Heart left ventricle (tissue), 16 donors: ENCODE measurements around the gene DDX42. TPM values are rescaled to one million over a fixed set of nuclear protein-coding genes. Genes with fewer than 3 reads are reported as not detected.
A peak's percentile ranks its signal among the peaks of the same experiment; 100 is the strongest.

Experiments used
- ATAC-seq, 4 donors: fragments of 200-7000 bp; cut with Tn5 transposase; one replicate each; pipeline ENCODE4 v1.9.1; 2020 to 2022; ENCODE audit warnings: moderate library complexity in 4 of 4, mild to moderate bottlenecking in 3 of 4, moderate number of reproducible peaks in 1 of 4
- DNase-seq, 5 donors: peaks; one replicate each; pipeline ENCODE4 v3.0.0-alpha.2; 2020
- H3K27ac ChIP-seq, 12 donors: fragments of 200-600 bp; sonication (generic) in 4 of 12; one replicate each; pipeline versions ENCODE4 v1.5.0 to v1.8.0; 2016 to 2022; ENCODE audit warnings: mild to moderate bottlenecking in 2 of 12
- H3K27me3 ChIP-seq, 9 donors: fragments of 200-600 bp; sonication (generic) in 2 of 9; one replicate each; pipeline versions ENCODE4 v1.5.1 to v1.8.0; 2016 to 2022; ENCODE audit warnings: mild to moderate bottlenecking in 3 of 9
- H3K36me3 ChIP-seq, 9 donors: fragments of 200-600 bp; sonication (generic) in 2 of 9; one replicate each; pipeline versions ENCODE4 v1.5.0 to v1.8.0; 2018 to 2022; ENCODE audit warnings: mild to moderate bottlenecking in 2 of 9
- H3K4me1 ChIP-seq, 12 donors: fragments of 200-600 bp; sonication (generic) in 4 of 12; one replicate each; pipeline versions ENCODE4 v1.5.0 to v1.8.0; 2016 to 2022; ENCODE audit warnings: mild to moderate bottlenecking in 3 of 12
- H3K4me3 ChIP-seq, 12 donors: fragments of 200-600 bp; sonication (generic) in 4 of 12; one replicate each; pipeline versions ENCODE4 v1.5.0 to v1.8.0; 2017 to 2022; ENCODE audit warnings: mild to moderate bottlenecking in 9 of 12, moderate library complexity in 4 of 12
- H3K9me3 ChIP-seq, 12 donors: fragments of 200-600 bp; sonication (generic) in 4 of 12; one replicate each; pipeline versions ENCODE4 v1.5.0 to v1.8.0; 2016 to 2022; ENCODE audit warnings: mild to moderate bottlenecking in 1 of 12
- POLR2A ChIP-seq, 2 donors: fragments of 450-650 bp; IDR thresholded peaks; one replicate each; pipeline ENCODE4 v1.6.1; 2017; ENCODE audit warnings: antibody characterized with exemption in 2 of 2, mild to moderate bottlenecking in 2 of 2, moderate library complexity in 2 of 2
- WGBS, 4 donors: extraction: QIAGEN DNeasy Blood & Tissue Kit in 2 of 4; methylation state at CpG; one replicate each; pipeline versions ENCODE4 v1.1.5 to v1.1.7; 2013 to 2018; 5-methylcytosine and 5-hydroxymethylcytosine counted together
- intact Hi-C, 10 donors: fragments of 100-400 bp; cut with DNase I; formaldehyde crosslinking; loops; one replicate each; pipeline versions ENCODE4 v1.11.1 to v1.14.2; 2022
- polyA plus RNA-seq, 2 donors: library from polyadenylated mRNA; stranded (reverse); fragments of 200-250 nt; gene quantifications; one replicate each; pipeline ENCODE4 v1.2.3, GENCODE V29; 2013
- total RNA-seq, 9 donors: library from RNA; depleted of rRNA in 2 of 9; stranded (reverse); fragments of >200 nt in 2 of 9; fragmentation: NEBNext Ultra II Directional in 3 of 9; extraction: Animal tissue kit (Norgen Biotek cat#: 25700) in 3 of 9; gene quantifications; one replicate each; pipeline versions ENCODE4 v1.1.0 to v1.2.4, GENCODE V29; 2016 to 2023
- TF ChIP-seq, protein P1 (sequence below), 12 donors: fragments of 200-600 bp; sonication (generic) in 4 of 12; IDR thresholded peaks; one replicate each; pipeline versions ENCODE4 v1.5.0 to v1.8.0; 2018 to 2022; ENCODE audit warnings: antibody characterized with exemption in 12 of 12, mild to moderate bottlenecking in 5 of 12
- donor health status: ischemic (EF 13 %, LVEDD 7.1; RV severe dilation, severe dysfunction).
- donor health status: healthy with polysubstance abuse.
- donor health status: DM: no; HTN: yes; CAD: no.
- donor health status: DM: no; HTN: no; CAD: no.
- donor health status: ischemic (EF 25% LVEDD 6.9; RV normal size, moderate dysfunction).
- donor health status: ischemic (EF 25% LVEDD 5.7; RV mildly dilated, moderate dysfunction).
- donor health status: healthy.
- donor health status: DM: yes; HTN: yes; CAD: no.
- donor health status: ischemic (EF 35%, LVEDD 5.7; RV mildly dilated, moderate dysfunction).
- donor health status: nonischemic (EF 11% LVEDD 7.7; RV severe dilation, severe dysfunction).
- donor health status: DM: yes; HTN: yes; CAD: no.
- donor health status: PGD.
- donor health status: ischemic (EF 29% LVEDD 5.4; RV normal size, mild dysfunction).
- donor health status: nonischemic (EF 23%, LVEDD 6.1; RV moderate dilation, normal function).

The DDX42 gene
- total and polyA plus RNA-seq, 11 donors = 30.1 to 75.0 (median 56.8) TPM

DNA sequence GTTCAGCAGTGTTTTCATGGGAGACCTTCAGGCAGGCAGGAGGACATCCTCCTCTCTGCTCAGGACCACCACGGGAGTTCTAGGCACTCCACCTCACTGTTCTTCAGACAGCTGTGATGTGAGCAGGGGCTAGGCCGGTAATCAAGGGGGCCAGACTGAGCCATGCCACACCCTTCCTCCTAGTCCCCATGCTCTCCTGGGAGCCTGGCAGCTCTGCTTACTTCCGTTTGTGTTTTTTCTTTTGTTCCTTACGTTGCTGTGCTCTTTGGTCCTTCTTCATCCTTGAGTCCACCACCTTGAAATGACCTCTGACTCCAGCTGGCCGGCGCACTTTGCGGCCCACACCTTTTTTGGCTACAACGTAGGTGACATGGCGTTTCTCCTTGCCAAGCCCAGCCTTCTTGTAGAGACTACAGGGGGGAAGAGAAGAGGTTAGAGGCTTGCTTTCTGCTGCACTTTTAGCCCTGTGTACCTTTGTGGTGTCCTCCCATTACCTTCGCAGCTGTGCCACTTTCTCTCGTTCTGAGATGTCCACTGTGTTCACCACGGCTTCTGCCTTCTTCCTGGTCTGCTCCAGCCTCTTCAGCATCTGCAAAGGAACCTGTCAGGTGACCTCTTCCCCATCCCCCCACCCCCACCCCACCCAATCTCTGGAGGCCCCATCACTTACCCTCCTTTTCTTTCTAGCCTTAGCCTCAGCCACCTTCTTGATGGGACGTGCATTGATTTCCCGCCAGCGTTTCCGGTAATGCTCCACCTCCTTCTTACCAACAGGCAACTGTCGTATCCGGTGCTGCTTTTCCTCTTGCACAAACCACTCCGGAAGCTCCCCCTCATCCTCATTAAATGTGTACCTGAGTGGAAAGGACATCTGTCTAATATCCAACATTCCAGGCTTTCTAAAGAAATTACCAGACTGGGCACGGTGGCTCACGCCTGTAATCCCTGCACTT lies 45.9 kb downstream of the DDX42 start:
- no peak for DNase-seq
- WGBS, 4 donors = 58 to 67% (median 60%) methylated on average over 21 of the region's 21 CpGs
- Histone ChIP-seq H3K4me3 (no peak overlapping the region), H3K27ac (peak overlapping the region in 8 of 12 donors; percentile 13 to 64 (median 44)), H3K27me3 (no peaks in the 10 kb centered on the region), H3K36me3 (peaks cover 0 to 100% (median 100%) of the 10 kb centered on the region in 9 donors), H3K4me1 (peaks cover 0 to 12% (median under 1%) of the 10 kb centered on the region in 12 donors), H3K9me3 (no peaks in the 10 kb centered on the region)
- peak in 2 of 4 donors; percentile 31 to 71 for ATAC-seq
- TF ChIP-seq, protein P1, sequence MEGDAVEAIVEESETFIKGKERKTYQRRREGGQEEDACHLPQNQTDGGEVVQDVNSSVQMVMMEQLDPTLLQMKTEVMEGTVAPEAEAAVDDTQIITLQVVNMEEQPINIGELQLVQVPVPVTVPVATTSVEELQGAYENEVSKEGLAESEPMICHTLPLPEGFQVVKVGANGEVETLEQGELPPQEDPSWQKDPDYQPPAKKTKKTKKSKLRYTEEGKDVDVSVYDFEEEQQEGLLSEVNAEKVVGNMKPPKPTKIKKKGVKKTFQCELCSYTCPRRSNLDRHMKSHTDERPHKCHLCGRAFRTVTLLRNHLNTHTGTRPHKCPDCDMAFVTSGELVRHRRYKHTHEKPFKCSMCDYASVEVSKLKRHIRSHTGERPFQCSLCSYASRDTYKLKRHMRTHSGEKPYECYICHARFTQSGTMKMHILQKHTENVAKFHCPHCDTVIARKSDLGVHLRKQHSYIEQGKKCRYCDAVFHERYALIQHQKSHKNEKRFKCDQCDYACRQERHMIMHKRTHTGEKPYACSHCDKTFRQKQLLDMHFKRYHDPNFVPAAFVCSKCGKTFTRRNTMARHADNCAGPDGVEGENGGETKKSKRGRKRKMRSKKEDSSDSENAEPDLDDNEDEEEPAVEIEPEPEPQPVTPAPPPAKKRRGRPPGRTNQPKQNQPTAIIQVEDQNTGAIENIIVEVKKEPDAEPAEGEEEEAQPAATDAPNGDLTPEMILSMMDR (IDR thresholded peaks at IDR 0.05) = no peak
- intact Hi-C loops = loop anchor here in 6 of 10 donors (5.0 to 10.0 kb wide), 5 partner anchors 43 to 685 kb away; partner anchors contain the start of genes CCDC47 (in 2 of the 6), DDX42 (in 2 of the 6), CEP95 (in 1 of the 6) and DDX5 (in 1 of the 6)

DNA sequence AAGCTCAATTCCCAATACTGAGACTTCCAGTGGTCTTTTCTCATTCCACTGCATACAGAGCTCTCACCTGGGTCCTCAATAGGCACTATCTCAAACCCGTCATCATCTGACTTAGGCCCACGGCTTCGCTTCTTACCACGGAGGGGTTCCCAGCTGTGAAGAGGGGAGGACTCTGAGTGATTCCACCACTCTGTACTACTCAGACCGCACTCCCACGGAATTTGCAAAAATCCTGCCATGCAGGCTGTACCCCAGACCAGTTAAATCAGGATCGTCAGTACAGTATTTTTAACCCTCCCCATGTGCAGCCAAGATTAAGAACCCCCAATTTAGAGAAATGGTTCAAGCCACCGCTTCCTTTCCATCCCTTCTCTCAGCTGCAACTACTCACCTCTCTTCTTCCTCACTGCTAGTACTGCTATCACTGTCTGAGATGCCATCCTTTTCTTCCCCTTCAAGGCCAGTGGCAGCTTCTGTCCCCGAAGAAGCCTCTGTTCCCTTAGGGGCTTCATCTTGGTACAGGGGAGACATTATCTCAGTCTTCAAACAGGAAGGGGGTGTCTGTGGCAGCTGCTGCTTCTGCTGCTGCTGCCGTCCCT lies 47.1 kb downstream of the DDX42 start:
- H3K4me1 ChIP-seq = peaks cover 0 to 19% (median 7%) of the 10 kb centered on the region in 12 donors
- no peaks in the 10 kb centered on the region for H3K9me3 ChIP-seq
- no peak for ATAC-seq
- no peak overlapping the region for H3K4me3 ChIP-seq
- no peak for DNase-seq
- H3K36me3 ChIP-seq = peaks cover 0 to 99% (median 97%) of the 10 kb centered on the region in 9 donors
- TF ChIP-seq, protein P1 (IDR thresholded peaks at IDR 0.05) = no peak
- no peak for TF ChIP-seq POLR2A (IDR thresholded peaks at IDR 0.05)
- H3K27me3 ChIP-seq = no peaks in the 10 kb centered on the region
- no peak overlapping the region for H3K27ac ChIP-seq
- whole genome bisulfite sequencing, 4 donors = 83 to 87% (median 85%) methylated on average over 10 of the region's 10 CpGs
- intact Hi-C loops = loop anchor here in 4 of 10 donors (5.0 to 10.0 kb wide), 3 partner anchors 44 to 684 kb away; partner anchors contain the start of genes CCDC47 (in 2 of the 4), DDX42 (in 2 of the 4), CEP95 (in 1 of the 4) and DDX5 (in 1 of the 4)

DNA sequence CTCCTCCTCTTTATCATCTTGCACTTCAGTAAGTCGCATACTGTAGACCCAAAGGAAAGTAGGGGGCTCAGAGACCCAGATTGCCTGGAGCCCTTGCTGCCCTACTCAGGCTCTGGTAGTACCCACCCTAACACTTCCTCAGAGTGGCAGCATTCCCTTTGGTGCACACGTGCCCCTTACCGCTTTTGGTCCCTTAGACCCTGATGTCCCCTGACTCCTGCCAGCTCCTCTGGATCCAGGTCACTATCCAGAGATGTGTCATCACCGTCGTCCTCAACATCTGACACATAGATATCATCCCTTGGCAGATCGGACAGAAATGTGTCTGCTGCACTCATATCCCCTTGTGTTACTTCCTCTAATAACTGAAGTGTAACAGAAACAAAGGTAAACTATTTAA lies 47.8 kb downstream of the DDX42 start:
- peak overlapping the region in 1 of 12 donors; percentile 5 for H3K27ac ChIP-seq
- H3K27me3 ChIP-seq = no peaks in the 10 kb centered on the region
- ATAC-seq (no peak), DNase-seq (no peak)
- peaks cover 0 to 91% (median 90%) of the 10 kb centered on the region in 9 donors for H3K36me3 ChIP-seq
- 61 to 64% (median 61%) methylated on average over 6 of the region's 6 CpGs for WGBS, 4 donors
- no peaks in the 10 kb centered on the region for H3K9me3 ChIP-seq
- peaks cover 2 to 24% (median 11%) of the 10 kb centered on the region in 12 donors for H3K4me1 ChIP-seq
- no peak overlapping the region for H3K4me3 ChIP-seq
- intact Hi-C loops = loop anchor here in 4 of 10 donors (5.0 to 10.0 kb wide), 3 partner anchors 45 to 683 kb away; partner anchors contain the start of genes CCDC47 (in 2 of the 4), DDX42 (in 2 of the 4), CEP95 (in 1 of the 4) and DDX5 (in 1 of the 4)
- TF ChIP-seq POLR2A (IDR thresholded peaks at IDR 0.05) = no peak
- TF ChIP-seq, protein P1 (IDR thresholded peaks at IDR 0.05) = no peak
